CD4-positive, alpha-beta T cell treated with Interleukin-6 for 4 hours (primary cell): Measurements from ENCODE around the gene NR2F6.
"Not testable (repeated sequence)": the region's sequence is repeated elsewhere in the genome, so short reads cannot be mapped to it uniquely, and the experiment has no call there.

Experiments
- DNase-seq: peaks from one replicate; pipeline ENCODE4 v3.0.0-alpha.2; 2020; ENCODE audit warnings: mixed read lengths

The NR2F6 gene

DNA sequence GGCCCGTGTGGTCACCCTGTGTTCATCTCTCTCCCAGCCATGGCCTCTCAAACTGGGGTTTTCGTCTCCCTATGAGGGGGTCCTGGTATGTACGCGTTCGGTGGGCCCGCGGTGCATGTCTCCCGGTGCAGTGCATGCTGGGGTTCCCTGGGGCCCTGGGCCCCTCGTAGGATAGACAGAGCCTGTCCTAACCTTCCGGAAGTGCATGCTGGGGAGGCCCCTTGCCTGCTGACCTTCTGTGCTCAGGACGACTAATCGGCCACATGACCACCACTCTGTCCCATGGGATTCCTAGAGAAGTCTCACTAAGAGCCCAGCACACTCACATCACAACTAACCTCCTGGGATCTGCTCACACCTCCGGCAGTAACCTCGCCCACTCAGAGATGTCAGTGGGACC, 35.4 kb downstream of the NR2F6 start:
- no peak for DNase-seq

DNA sequence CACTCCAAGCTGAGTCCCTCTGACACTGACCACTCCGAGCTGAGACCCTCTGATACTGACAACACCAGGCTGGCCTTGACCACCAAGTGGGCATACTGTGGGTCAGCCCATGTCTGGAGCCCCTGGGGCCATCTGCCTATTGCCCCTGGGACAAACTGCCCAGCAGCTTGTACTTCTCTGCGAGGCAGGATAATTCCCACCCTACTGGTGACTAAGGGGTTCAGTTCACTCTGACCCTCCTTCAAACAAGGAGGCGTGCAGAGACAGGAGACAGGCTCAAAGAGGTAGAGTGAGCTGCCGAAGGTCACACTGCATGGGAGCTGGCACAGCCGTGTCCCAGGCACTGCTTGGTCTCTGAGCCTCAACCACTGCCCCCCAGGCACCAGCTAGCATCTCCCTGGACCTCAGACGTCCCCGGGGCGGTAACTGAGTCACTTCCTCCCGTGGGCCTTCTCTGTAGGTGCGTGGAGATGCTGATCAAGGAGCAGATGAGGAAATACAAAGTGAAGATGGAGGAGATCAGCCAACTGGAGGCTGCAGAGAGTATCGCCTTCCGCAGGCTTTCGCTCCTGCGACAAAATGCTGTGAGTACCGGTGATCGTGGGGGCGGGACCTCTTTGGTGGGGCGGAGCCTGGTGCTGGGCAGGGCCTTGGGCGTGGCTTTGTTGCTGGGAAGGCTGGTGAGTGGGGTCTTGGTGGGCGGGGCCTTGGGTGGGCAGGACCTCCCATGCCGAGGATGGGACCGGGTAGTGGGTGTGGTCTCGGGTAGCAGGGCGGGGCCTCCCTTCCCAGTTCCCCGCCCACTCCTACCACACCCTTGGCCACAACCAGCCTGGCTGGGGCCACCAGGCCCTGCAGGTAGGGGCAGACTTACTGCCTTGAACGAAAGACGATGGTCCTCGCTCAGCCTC, 36.3 kb downstream of the NR2F6 start:
- peak; percentile 35 for DNase-seq

DNA sequence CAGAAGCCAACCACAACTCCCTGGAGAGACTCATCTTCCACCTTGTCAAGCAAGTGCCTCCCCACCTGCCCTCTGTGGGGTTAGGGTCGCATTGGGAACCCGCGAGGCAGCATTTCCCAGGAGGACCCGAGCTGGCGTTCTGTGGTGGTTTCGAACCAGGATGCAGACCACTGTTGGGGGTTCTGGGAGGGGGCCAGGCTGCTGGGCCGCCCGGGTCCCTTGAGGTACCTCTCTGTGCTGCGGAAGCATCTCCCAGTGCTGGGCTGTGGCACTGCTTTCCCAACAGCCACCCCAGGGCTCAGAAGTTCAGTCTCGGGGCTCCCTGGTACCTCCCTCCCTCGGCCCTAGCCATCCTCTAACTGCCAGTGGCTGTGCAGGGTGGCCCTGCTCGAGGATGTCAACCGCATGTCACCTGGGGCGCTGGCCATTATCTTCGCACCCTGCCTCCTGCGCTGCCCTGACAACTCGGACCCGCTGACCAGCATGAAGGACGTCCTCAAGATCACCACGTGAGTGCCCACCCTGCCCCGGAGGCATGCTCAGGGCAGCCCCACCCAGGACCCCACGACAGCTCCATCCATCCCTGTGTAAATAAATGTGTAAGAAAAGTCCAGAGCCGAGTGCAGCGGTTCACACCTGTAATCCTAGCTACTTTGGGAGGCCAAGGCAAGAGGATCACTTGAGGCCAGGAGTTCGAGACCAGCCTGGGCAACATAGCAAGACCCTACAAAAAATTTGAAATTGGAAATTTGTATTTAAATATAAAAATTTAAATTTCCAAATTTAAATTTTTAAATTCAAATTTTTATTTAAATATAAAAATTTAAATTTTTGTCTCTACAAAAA, 38.8 kb downstream of the NR2F6 start:
- DNase-seq = no peak

DNA sequence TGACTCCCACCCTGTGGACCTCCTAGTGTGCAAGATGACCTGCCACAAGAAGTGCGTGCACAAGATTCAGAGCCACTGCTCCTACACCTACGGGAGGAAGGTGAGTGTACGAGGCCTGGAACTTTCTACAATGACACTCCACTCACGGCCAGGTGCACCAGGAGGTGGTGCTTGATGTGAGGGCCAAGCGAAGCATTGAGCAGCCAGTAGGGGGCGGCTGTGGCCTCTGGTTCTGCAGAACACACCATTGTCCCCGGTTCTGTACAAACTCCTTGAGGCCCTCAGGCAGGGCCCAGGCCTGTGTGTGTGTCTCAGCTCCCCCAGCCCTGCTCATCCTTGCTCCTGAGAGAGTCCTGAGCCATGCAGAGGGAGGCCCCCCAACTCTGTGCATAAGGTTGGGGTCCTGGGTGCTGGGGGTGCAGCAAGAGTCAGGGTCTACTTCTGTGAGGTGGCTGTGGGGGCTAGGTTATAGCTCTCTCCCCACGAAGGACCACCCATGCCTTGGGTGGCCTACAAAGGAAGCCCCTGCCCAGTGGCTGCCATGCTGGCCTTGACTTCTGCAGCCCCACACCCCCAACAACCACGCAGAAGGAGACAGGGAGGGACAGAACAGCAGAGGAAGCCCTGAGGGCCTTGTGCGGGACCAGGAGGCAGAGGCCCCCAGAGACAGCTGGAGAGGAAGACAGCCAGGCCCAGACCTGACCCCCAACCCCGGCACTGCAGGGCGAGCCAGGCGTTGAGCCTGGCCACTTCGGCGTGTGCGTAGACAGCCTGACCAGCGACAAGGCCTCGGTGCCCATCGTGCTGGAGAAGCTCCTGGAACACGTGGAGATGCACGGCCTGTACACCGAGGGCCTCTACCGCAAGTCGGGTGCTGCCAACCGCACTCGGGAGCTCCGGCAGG, 40.2 kb downstream of the NR2F6 start:
- DNase-seq = peak; percentile 77

DNA sequence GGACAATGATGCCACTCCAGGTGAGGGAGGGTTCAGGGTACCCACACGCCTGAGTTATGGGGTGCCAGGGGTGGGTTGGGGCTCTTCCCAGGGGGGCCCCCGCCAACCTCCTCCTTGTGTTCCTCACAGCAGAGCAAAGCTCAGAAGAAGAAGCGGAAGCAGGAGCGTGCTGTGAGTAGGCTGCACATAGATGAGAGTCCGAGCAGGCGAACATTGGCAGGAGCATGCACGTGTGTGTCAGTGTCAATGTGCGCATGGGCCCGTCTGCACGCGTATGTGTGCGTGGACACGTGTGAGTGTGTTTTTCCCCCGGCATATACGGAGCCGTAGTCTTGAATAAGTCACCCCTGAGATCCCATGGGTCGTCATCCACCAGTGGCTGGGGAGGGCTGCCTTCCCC, 43.0 kb downstream of the NR2F6 start:
- DNase-seq = no peak

DNA sequence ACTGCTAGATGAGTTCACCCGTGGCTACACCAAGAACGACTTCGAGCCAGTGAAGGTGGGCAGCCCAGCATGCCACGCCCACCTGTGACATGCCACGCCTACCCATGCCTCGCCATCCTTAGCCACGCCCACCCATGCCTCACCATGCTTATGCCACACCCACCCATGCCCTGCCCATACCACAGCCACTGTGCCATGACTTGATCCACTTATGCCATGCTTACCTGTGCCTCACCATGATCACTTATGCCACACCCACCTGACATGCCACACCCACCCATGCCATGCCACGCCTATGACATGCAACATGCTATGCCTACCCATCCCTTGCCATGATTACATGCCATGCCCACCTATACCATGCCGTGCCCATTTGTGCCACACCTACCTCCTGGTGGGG, 43.5 kb downstream of the NR2F6 start:
- DNase-seq = no peak

DNA sequence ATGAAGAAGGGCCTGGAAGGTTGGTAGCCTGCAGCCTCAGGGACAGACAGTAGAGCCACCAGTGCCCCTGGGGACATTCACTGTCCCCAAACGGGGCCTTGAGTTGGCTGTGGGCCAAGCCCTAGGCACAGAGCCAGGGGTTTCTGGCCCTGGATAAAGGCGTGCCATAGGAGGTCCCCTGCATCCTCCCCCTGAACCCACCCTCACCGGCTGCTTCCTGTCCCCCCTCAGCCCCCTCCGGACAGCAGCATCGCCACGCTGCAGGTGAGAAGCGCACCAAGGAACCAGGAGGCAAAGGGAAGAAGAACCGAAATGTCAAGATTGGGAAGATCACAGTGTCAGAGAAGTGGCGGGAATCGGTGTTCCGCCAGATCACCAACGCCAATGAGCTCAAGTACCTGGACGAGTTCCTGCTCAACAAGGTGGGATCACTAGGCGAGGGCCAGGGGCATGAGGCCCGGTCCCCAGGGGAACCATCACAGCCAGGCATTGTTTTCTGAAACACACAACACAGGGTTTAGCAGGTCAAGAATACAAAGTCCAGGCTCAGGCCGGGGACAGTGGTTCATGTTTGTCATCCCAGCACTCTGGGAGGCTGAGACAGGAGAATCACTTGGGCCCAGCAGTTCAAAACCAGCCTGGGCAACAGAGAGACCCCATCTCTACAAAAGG, 45.2 kb downstream of the NR2F6 start:
- DNase-seq = no peak

DNA sequence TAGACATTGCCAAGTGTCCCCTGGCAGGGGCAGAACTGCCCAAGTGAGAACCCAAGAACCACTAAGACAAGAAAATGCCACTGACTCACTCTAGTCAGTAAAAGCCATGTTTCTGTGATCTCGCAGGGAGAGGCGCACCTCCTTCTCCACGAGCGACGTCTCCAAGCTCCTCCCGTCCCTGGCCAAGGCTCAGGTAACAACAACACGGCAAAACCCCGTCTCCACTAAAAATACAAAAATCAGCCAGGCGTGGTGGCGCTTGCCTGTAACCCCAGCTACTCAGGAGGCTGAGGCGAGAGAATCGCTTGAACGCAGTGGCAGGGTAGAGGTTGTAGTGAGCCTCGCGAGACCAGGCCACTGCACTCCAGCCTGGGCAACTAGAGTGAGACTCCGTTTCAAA, 48.1 kb downstream of the NR2F6 start:
- DNase-seq = no peak

DNA sequence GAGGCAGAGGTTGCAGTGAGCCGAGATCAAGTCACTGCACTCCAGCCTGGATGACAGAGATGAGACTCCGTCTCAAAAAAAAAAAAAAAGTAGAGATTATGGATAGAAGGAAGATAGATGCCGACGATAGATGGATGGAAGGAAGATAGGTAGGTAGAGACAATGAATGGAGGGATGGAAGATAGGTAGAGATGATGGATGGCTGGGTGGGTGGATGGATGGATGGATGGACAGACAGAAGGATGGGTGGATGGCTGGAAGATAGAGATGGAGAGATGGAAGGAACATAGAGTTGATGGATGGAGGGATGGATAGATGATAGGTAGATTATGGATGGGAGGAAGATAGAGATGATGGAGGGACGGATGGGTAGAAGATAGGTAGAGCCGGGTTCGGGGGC, 49.1 kb downstream of the NR2F6 start:
- DNase-seq = no peak

DNA sequence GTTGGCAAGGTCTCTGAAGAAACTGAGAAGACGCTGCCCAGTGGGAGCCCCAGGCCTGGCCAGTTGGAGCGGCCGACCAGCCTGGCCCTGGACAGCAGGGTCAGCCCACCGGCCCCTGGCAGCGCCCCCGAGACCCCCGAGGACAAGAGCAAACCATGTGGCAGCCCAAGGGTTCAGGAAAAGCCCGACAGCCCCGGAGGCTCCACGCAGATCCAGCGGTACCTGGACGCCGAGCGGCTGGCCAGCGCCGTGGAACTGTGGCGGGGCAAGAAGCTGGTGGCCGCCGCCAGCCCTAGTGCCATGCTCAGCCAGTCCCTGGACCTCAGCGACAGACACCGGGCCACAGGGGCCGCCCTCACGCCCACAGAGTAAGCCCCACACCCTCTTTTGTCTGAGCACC, 50.6 kb downstream of the NR2F6 start:
- no peak for DNase-seq

DNA sequence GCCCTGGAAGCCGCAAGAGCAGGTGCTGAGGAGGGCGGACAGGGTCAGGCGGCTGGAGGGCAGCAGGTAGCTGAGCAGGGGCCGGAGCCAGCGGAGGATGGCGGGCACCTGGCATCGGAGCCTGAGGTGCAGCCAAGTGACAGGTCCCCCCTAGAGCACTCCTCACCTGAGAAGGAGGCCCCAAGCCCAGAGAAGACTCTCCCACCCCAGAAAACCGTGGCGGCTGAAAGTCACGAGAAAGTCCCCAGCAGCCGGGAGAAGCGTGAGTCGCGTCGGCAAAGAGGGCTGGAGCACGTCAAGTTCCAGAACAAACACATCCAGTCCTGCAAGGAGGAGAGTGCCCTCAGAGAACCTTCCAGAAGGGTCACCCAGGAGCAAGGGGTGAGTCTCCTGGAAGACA, 51.1 kb downstream of the NR2F6 start:
- DNase-seq = no peak

DNA sequence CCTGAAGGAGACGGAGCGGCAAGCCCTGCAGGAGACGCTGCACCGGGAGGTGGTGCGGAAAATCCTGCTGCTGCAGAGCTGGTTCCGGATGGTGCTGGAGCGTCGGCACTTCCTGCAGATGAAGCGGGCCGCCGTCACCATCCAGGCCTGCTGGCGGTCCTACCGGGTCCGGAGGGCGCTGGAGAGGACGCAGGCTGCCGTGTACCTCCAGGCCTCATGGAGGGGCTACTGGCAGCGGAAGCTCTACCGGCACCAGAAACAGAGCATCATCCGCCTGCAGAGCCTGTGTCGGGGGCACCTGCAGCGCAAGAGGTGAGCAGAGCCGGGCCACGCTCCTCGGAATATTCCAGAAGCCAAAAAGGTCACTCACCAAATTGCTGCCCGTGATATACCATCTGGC, 53.0 kb downstream of the NR2F6 start:
- DNase-seq = no peak

DNA sequence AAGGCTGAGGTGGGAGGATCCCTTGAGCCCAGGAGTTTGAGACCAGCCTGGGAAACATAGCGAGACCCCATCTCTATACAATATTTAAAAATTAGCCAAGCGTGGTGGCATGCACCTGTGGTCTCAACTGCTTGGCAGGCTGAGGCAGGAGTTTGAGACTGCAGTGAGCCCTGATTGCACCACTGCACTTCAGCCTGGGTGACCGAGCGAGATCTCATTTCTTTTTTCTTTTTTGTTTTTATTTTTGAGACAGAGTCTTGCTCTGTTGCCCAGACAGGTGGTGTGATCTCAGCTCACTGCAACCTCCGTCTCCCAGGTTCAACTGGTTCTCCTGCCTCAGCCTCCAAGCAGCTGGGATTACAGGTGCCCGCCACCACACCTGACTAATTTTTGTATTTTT, 54.0 kb downstream of the NR2F6 start:
- not testable (repeated sequence) for DNase-seq

DNA sequence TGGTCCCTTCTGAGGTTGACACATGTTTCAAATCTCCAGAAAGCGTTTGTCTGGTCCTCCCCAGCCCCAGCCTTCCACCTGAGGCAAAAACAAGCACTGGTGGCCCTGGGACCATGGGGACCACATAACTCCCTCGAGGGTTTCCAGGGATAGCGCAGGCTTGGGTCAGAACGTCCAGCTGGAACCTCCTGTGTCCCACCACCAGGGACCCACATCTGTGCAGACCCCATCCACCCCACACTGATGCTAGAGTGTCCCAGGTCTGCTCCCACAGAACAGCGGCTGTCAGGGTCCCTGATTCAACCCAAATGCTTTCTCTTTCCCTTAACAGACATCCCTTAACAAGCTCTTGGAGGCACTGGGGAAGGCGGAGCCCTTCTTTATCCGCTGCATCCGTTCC, 60.1 kb downstream of the NR2F6 start:
- DNase-seq = no peak

DNA sequence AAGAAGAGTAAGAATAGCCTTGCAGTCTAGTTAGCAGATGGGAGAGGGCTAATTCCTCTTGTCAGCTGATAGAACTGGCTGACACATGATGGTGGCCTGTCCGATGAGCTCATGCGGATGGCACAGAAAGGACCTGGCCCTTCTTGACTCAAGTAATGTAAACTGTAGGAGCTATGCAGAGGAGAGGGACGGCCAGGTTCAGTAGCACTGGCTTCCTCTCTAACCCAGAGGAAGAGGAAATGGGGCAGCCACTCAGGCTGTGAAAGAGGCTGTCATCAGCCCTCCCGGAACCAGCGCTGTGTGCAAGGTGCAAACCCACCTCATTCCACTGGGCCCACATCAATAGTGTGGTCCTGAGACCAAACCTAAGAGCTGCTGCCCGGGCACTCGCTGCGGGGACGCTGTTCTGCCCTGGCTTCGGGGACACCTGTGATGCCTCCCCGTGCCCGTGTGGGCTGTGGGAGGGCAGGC, 61.3 kb downstream of the NR2F6 start:
- peak; percentile 79 for DNase-seq

DNA sequence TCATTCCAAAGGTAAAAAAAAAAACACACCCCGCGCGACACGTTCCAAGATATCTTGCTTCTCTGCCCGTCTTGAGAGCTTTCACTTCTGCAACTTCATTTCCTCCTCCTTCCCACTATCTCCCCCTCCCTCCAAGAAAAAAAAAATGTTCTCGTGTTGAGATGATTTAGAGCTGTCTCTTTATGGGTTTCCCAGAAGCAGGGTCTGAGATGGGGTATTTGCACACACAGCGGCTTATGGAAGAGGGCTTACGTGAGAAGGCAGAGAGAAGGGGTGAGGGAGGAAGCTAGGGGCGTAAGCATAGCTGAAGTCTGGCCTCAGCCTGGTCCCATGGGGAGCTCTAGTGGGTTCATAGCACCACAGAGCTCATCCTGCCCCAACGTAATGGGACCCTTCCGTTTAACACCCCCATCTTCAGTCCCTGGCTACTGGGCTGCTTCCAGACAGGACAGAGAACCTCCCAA, 61.8 kb downstream of the NR2F6 start:
- DNase-seq = peak; percentile 48

DNA sequence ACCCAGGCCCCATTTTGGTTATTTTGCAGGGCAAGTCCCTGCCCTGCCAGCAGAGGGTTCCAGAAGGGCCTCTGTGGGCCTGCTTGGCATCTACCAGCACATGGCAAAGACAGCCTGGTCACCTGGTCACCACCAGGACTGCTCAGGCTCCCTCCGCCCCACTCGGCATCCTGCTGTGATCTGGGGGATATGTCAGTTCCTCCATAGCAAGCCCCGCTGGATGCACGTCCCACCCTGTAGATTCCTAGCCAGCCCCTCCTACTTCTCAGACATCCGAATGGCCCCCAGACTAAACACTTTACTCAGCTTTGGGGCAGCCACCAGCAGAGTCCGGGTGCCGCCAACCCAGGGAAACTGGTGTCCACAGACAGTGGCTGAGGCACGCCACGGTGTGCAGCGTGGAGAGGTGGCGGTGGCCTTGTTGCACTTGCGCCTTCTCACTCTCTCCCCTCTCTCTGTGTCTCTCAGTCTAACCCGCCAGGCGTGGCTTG, 62.4 kb downstream of the NR2F6 start:
- peak; percentile 51 for DNase-seq
